Measurements from ENCODE around the gene MS4A7. TPM values are rescaled to one million over a fixed set of nuclear protein-coding genes. Genes with fewer than 3 reads are reported as not detected.

The MS4A7 gene
- total RNA-seq, 1 donor from 2014 or later = not detected

DNA sequence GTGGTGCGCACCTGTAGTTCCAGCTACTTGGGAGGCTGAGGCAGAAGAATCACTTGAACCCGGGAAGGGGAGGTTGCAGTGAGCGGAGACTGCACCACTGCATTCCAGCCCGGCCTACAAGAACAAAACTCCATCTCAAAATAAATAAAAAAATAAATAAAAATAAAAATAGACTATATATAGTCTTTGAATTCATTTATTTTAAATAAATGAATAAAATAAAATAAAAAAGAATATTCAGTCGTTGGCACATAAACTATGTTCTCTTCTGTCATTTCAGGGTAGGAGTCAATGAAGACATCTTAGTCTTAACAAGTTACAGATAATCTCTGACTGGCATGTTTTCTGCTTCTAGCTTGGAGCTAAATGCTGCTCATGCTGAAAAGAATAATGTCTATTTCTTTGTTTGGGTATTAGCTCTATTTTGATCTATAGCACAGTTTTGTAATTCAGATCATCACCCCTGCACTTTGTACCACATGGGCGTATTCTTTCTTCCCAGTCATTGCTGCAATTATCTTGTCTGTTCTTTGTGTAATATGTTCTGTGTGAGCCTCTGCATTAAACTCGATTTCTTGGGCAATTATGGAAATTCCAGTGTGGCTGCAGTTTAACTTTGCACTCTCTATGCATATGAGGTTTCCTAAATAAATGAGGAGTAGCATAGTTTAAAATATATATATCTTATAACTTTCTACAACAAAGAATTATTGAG lies 16.5 kb downstream of the MS4A7 start:
- TF ChIP-seq, protein P1, sequence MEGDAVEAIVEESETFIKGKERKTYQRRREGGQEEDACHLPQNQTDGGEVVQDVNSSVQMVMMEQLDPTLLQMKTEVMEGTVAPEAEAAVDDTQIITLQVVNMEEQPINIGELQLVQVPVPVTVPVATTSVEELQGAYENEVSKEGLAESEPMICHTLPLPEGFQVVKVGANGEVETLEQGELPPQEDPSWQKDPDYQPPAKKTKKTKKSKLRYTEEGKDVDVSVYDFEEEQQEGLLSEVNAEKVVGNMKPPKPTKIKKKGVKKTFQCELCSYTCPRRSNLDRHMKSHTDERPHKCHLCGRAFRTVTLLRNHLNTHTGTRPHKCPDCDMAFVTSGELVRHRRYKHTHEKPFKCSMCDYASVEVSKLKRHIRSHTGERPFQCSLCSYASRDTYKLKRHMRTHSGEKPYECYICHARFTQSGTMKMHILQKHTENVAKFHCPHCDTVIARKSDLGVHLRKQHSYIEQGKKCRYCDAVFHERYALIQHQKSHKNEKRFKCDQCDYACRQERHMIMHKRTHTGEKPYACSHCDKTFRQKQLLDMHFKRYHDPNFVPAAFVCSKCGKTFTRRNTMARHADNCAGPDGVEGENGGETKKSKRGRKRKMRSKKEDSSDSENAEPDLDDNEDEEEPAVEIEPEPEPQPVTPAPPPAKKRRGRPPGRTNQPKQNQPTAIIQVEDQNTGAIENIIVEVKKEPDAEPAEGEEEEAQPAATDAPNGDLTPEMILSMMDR (conservative IDR thresholded peaks at IDR 0.05) = no peak
- DNase-seq (ENCODE audit: extremely low spot score, unreplicated experiment) = no peak
- Mint-ChIP-seq H3K27me3 (no peaks in the 10 kb centered on the region), H3K4me3 (no peak overlapping the region), H3K36me3 (no peaks in the 10 kb centered on the region), H3K9me3 (no peaks in the 10 kb centered on the region), H3K4me1 (ENCODE audit: unreplicated experiment) (no peaks in the 10 kb centered on the region), H3K27ac (no peak overlapping the region)

DNA sequence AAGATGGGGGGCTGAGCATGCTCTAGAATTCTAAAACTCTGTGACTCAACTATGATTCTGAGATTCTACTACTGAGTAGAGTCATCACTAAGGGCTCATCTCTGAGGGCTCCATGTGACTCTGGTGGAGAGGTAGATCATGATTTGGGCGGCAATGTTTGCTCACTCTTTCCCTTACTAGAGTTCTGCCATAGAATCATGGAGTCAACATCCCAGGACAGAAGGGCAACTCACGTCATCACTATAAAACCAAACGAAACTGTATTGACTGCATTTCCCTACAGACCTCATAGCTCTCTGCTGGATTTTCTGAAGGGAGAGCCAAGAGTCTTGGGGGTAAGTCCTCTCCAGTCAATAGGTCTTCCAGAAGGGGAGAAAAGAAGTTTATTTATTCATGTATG lies 18.1 kb downstream of the MS4A7 start, which contains the start of gene MS4A14:
Gene MS4A14, plus strand, starts transcription at position 78 of the 400 bp plus-strand sequence. Its CDS starts 120 bp downstream, at position 198.
- DNase-seq (ENCODE audit: extremely low spot score, unreplicated experiment) = no peak
- H3K4me3 Mint-ChIP-seq = no peak within 1 kb of the TSS
- H3K36me3 Mint-ChIP-seq = no peaks in the 10 kb centered on the region
- H3K9me3 Mint-ChIP-seq = no peaks in the 10 kb centered on the region
- no peak within 1 kb of the TSS for H3K27ac Mint-ChIP-seq
- TF ChIP-seq, protein P1 (conservative IDR thresholded peaks at IDR 0.05) = no peak
- H3K27me3 Mint-ChIP-seq = no peaks in the 10 kb centered on the region
- no peaks in the 10 kb centered on the region for H3K4me1 Mint-ChIP-seq (ENCODE audit: unreplicated experiment)

DNA sequence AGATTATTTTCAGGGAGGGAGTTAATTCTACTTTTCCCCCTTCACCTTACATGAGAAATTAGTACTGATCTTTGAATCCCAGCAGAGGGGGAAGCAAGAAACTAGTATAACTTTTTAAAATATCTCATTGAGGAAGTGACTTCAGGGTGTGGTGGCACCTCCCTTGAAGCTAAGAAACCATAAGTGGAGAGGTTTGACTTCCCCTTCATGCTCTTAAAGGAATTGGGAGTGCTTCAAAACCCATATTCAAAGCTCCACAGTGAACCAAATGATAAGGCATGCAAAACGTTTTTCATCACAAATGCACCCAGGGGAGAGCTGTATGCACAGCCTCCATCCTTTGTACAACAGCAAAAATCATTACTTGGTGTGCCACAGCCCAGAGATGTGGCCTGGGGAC lies 18.5 kb downstream of the MS4A7 start:
- no peak overlapping the region for H3K27ac Mint-ChIP-seq

DNA sequence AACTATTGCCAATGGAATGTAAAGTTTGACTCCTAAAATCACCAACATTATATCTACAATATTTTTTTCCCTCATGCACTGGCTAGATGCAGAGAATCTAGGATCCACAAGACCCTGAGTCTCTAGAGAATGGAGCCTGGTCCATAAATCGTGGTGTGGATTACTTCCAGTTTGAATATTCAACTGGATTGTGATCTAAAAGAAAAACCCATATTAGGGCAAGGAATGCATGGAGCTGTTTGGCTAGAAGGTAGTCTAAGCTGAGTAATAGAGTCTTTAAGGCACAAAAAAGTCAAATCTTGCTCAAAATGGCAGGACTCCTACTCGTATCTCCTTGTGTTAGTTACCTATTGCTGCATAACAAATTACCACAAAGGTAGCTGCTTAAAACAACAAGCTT lies 41.7 kb downstream of the MS4A7 start:
- DNase-seq (ENCODE audit: extremely low spot score, unreplicated experiment) = no peak
- Mint-ChIP-seq H3K27ac (no peak overlapping the region), H3K4me1 (ENCODE audit: unreplicated experiment) (no peaks in the 10 kb centered on the region), H3K4me3 (no peak overlapping the region), H3K36me3 (no peaks in the 10 kb centered on the region), H3K9me3 (no peaks in the 10 kb centered on the region), H3K27me3 (peaks cover 6% of the 10 kb centered on the region)
- TF ChIP-seq, protein P1 (conservative IDR thresholded peaks at IDR 0.05) = no peak

More for the DNA sequence above, 18.5 kb downstream of the MS4A7 start:
- Mint-ChIP-seq H3K9me3 (no peaks in the 10 kb centered on the region), H3K4me1 (ENCODE audit: unreplicated experiment) (no peaks in the 10 kb centered on the region), H3K4me3 (no peak overlapping the region), H3K27me3 (no peaks in the 10 kb centered on the region), H3K36me3 (no peaks in the 10 kb centered on the region)
- TF ChIP-seq, protein P1 (conservative IDR thresholded peaks at IDR 0.05) = no peak
- no peak for DNase-seq (ENCODE audit: extremely low spot score, unreplicated experiment)

DNA sequence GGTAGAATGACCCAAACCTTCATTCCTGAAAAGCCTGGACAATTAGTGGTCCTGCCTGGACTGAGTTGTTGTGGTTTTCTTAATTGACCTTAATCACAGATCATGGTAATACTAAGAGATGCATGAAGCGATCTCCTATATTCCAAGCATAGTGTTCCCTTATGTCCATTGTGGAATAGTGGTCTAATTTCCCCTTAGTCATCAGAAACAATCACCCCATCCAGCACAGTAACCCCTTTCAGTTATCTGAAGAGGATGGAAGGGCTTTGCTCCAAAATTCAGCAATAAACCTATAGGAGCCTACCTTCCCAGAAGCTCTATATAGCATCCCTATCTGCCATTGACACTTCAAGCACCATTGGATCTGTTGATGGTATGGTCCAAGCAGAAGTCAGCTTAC lies 44.3 kb downstream of the MS4A7 start:
- no peaks in the 10 kb centered on the region for H3K27me3 Mint-ChIP-seq
- H3K4me3 Mint-ChIP-seq = no peak overlapping the region
- DNase-seq (ENCODE audit: extremely low spot score, unreplicated experiment) = no peak
- no peaks in the 10 kb centered on the region for H3K9me3 Mint-ChIP-seq
- TF ChIP-seq, protein P1 (conservative IDR thresholded peaks at IDR 0.05) = no peak
- no peaks in the 10 kb centered on the region for H3K36me3 Mint-ChIP-seq
- no peaks in the 10 kb centered on the region for H3K4me1 Mint-ChIP-seq (ENCODE audit: unreplicated experiment)
- H3K27ac Mint-ChIP-seq = no peak overlapping the region

All from type B pancreatic cell (in vitro differentiated cells).